Measurements from ENCODE around the gene YPEL2.
A peak's percentile ranks its signal among the peaks of the same experiment; 100 is the strongest.

The YPEL2 gene

GRCh38 chr17:59330053-59330942 lies 1.2 kb upstream of the YPEL2 start:
- DNase-seq: no peak

- DNase-seq: peak; percentile 40
Observed at GRCh38 chr17:59331929-59332748, 684 bp downstream of the YPEL2 start.

GRCh38 chr17:59332749-59333377 lies 1.4 kb downstream of the YPEL2 start:
- peak; percentile 38 for DNase-seq

- DNase-seq: no peak
Observed at GRCh38 chr17:59333836-59334235, 2.4 kb downstream of the YPEL2 start.

GRCh38 chr17:59335685-59336084 lies 4.2 kb downstream of the YPEL2 start:
- no peak for DNase-seq

- DNase-seq: no peak
Observed at GRCh38 chr17:59337741-59338299, 6.4 kb downstream of the YPEL2 start.

- no peak for DNase-seq
Observed at GRCh38 chr17:59338498-59338897, 7.0 kb downstream of the YPEL2 start.

GRCh38 chr17:59341922-59342321 lies 10.5 kb downstream of the YPEL2 start:
- no peak for DNase-seq

- peak; percentile 43 for DNase-seq
Observed at GRCh38 chr17:59342681-59343131, 11.3 kb downstream of the YPEL2 start.

GRCh38 chr17:59345476-59345875 lies 14.0 kb downstream of the YPEL2 start:
- DNase-seq: no peak

GRCh38 chr17:59346341-59346740 lies 14.9 kb downstream of the YPEL2 start:
- no peak for DNase-seq

- DNase-seq: no peak
Observed at GRCh38 chr17:59346876-59347407, 15.5 kb downstream of the YPEL2 start.

GRCh38 chr17:59347975-59348391 lies 16.5 kb downstream of the YPEL2 start:
- DNase-seq: no peak

GRCh38 chr17:59349178-59349577 lies 17.7 kb downstream of the YPEL2 start:
- DNase-seq: no peak

GRCh38 chr17:59353106-59353854 lies 21.8 kb downstream of the YPEL2 start:
- DNase-seq: no peak

GRCh38 chr17:59353936-59354755 lies 22.7 kb downstream of the YPEL2 start:
- no peak for DNase-seq

GRCh38 chr17:59355030-59355701 lies 23.7 kb downstream of the YPEL2 start:
- DNase-seq: no peak

GRCh38 chr17:59355702-59356325 lies 24.4 kb downstream of the YPEL2 start:
- no peak for DNase-seq

- DNase-seq: no peak
Observed at GRCh38 chr17:59356543-59357218, 25.2 kb downstream of the YPEL2 start.
